Panc1 (cell line): ENCODE measurements around the gene ALOX5. TPM values are rescaled to one million over a fixed set of nuclear protein-coding genes. Genes with fewer than 3 reads are reported as not detected.

ENCODE experiments used
- ATAC-seq: fragments of 200-7000 bp; cut with Tn5 transposase; 2 replicates; pipeline ENCODE4 v1.9.1; 2020; ENCODE audit warnings: mild to moderate bottlenecking, moderate library complexity
- BruUV-seq: library from RNA; stranded (reverse); fragments of 400-500 nt; replicated peaks from 2 replicates; lab custom pipeline; 2021; lab: Mats Ljungman, UMichigan
- CTCF ChIA-PET: fragments of 300-600 bp; sonication (Branson Sonifier 250); formaldehyde crosslinking; loops from one replicate; lab custom pipeline; 2022; ENCODE audit warnings: antibody characterized with exemption; lab: Charles Lee
- POLR2A ChIA-PET: fragments of 300-600 bp; sonication (Branson Sonifier 250); formaldehyde crosslinking; loops from one replicate; lab custom pipeline; 2022; ENCODE audit warnings: antibody characterized with exemption; lab: Charles Lee
- DNase-seq: peaks from one replicate; pipeline ENCODE4 v3.0.0-alpha.2; 2010; ENCODE audit warnings: low read depth, low spot score
- H3K27ac ChIP-seq: 2 replicates; pipeline ENCODE4 v1.5.1; 2011; ENCODE audit warnings: mild to moderate bottlenecking, low read length, inconsistent platforms
- H3K27me3 ChIP-seq: fragments of 200-500 bp; sonication (Bioruptor generic); 2 replicates; pipeline ENCODE4 v1.6.0; 2014; ENCODE audit warnings: low read length, inconsistent platforms; ENCODE audit not compliant: control insufficient read depth, insufficient read depth
- H3K36me3 ChIP-seq: fragments of 200-500 bp; sonication (Bioruptor generic); 2 replicates; pipeline ENCODE4 v1.5.1; 2014; ENCODE audit warnings: inconsistent platforms, mild to moderate bottlenecking, low read length, moderate library complexity; ENCODE audit not compliant: control insufficient read depth, insufficient read depth
- H3K4me1 ChIP-seq: 2 replicates; pipeline ENCODE4 v1.5.1; 2011; ENCODE audit warnings: inconsistent platforms, mild to moderate bottlenecking, low read length, moderate library complexity; ENCODE audit not compliant: control insufficient read depth, insufficient read depth
- H3K4me3 ChIP-seq, 2 experiments: 2 replicates each; pipeline ENCODE4 v1.5.1; 2011 to 2012; ENCODE audit warnings: low read depth in 2 of 2, low read length in 2 of 2, mild to moderate bottlenecking in 2 of 2, inconsistent platforms in 1 of 2, moderate library complexity in 1 of 2
- H3K9me3 ChIP-seq: fragments of 200-500 bp; sonication (Bioruptor generic); 2 replicates; pipeline ENCODE4 v1.5.1; 2014; ENCODE audit warnings: low read depth, mild to moderate bottlenecking, inconsistent platforms, low read length, moderate library complexity; ENCODE audit not compliant: control insufficient read depth, insufficient read depth
- CTCF ChIP-seq: fragments of 450-650 bp; IDR thresholded peaks from 2 replicates; pipeline ENCODE4 v1.5.1; 2017; ENCODE audit warnings: mild to moderate bottlenecking
- POLR2AphosphoS5 ChIP-seq: IDR thresholded peaks from 2 replicates; pipeline ENCODE4 v1.6.1; 2012; ENCODE audit warnings: mild to moderate bottlenecking, low read depth, low read length, moderate library complexity
- REST ChIP-seq, 2 experiments: IDR thresholded peaks; 2 replicates each; pipeline ENCODE4 v1.6.1; 2011 to 2012; ENCODE audit warnings: low read depth in 2 of 2, control low read depth in 1 of 2, low read length in 1 of 2, mild to moderate bottlenecking in 1 of 2, moderate library complexity in 1 of 2; ENCODE audit not compliant: insufficient read depth in 1 of 2
- SIN3A ChIP-seq: IDR thresholded peaks from 2 replicates; pipeline ENCODE4 v1.6.1; 2012; ENCODE audit warnings: low read depth, mild to moderate bottlenecking, low read length, moderate library complexity, borderline replicate concordance; ENCODE audit not compliant: insufficient read depth
- TCF7L2 ChIP-seq: IDR thresholded peaks from 2 replicates; pipeline ENCODE4 v1.6.1; 2011; ENCODE audit warnings: mild to moderate bottlenecking, low read depth, low read length, inconsistent platforms
- in situ Hi-C: cut with HindIII; loops from 2 replicates; pipeline ENCODE4 v1.10.0; 2016; ENCODE audit warnings: low sequenced_read_pairs, low pct_unique_long_range_greater_than_20kb
- intact Hi-C: fragments of 100-400 bp; cut with micrococcal nuclease; formaldehyde crosslinking; loops from one replicate; pipeline ENCODE4 v1.10.0; 2022; ENCODE audit not compliant: unreplicated experiment
- total RNA-seq: library from RNA; stranded (reverse); gene quantifications from one replicate; pipeline ENCODE4 v1.2.1, GENCODE V29; 2021; ENCODE audit not compliant: unreplicated experiment

Gene ALOX5
- total RNA-seq, 1 experiment from 2014 or later, result 0.82 TPM

GRCh38 chr10:45439873-45440272 lies 65.9 kb downstream of the ALOX5 start:
- in situ Hi-C loops, result no loop called here

GRCh38 chr10:45440511-45441062 lies 66.6 kb downstream of the ALOX5 start:
- TF ChIP-seq POLR2AphosphoS5 (no peak), TCF7L2 (no peak), CTCF (no peak)
- POLR2A ChIA-PET, result no interaction called here
- no TSS peak for BruUV-seq

More at GRCh38 chr10:45439873-45440272, 65.9 kb downstream of the ALOX5 start:
- ChIA-PET POLR2A (no interaction called here), CTCF (no interaction called here)
- Histone ChIP-seq H3K27ac (no peak overlapping the region), H3K4me3 (no peak overlapping the region), H3K36me3 (no peaks in the 10 kb centered on the region), H3K4me1 (no peaks in the 10 kb centered on the region), H3K27me3 (no peaks in the 10 kb centered on the region; the same call in 1 of the 2 replicates), H3K9me3 (no peaks in the 10 kb centered on the region)
- BruUV-seq, result no TSS peak
- no peak for TF ChIP-seq REST (IDR thresholded peaks at IDR 0.05; ENCODE audit: insufficient read depth in 1 of 2, low read depth in 2 of 2, low read length in 1 of 2)
- no peak for TF ChIP-seq CTCF
- no peak for TF ChIP-seq SIN3A
- no peak for TF ChIP-seq POLR2AphosphoS5
- no peak for TF ChIP-seq TCF7L2
- DNase-seq (no peak), ATAC-seq (no peak)
- intact Hi-C loops, result no loop called here

More at GRCh38 chr10:45440511-45441062, 66.6 kb downstream of the ALOX5 start:
- Histone ChIP-seq H3K4me1 (no peaks in the 10 kb centered on the region), H3K27ac (no peak overlapping the region), H3K9me3 (no peaks in the 10 kb centered on the region), H3K36me3 (no peaks in the 10 kb centered on the region), H3K4me3 (no peak overlapping the region), H3K27me3 (no peaks in the 10 kb centered on the region; the same call in 1 of the 2 replicates)
- intact Hi-C loops (no loop called here), in situ Hi-C loops (no loop called here)
- DNase-seq (no peak), ATAC-seq (no peak)
- CTCF ChIA-PET, result no interaction called here
